Measurements from ENCODE around the gene HEXIM2.
A peak's percentile ranks its signal among the peaks of the same experiment; 100 is the strongest.

The HEXIM2 gene

GRCh38 chr17:45128331-45128730 is 33.3 kb upstream of the HEXIM2 start:
- no peak for DNase-seq

- no peak for DNase-seq
Measured at GRCh38 chr17:45128989-45129388, 32.7 kb upstream of the HEXIM2 start.

GRCh38 chr17:45129426-45129939 is 32.2 kb upstream of the HEXIM2 start:
- DNase-seq = no peak

- no peak for DNase-seq
Measured at GRCh38 chr17:45129940-45130680, 31.6 kb upstream of the HEXIM2 start.

GRCh38 chr17:45130681-45131615 is 30.7 kb upstream of the HEXIM2 start:
- DNase-seq = no peak

- DNase-seq = peak; percentile 42
Measured at GRCh38 chr17:45131616-45132319, 29.9 kb upstream of the HEXIM2 start.

GRCh38 chr17:45132320-45132571 is 29.4 kb upstream of the HEXIM2 start, which contains the start of gene PLCD3:
TSS of gene PLCD3 (minus strand) at chr17:45132515. CDS start at chr17:45132410, 105 bp downstream.
- DNase-seq = no peak

GRCh38 chr17:45132572-45133463 is 28.9 kb upstream of the HEXIM2 start:
- peak; percentile 75 for DNase-seq

- DNase-seq = peak; percentile 98
Measured at GRCh38 chr17:45135192-45135977, 26.3 kb upstream of the HEXIM2 start, which contains the start of gene ACBD4. TSS of gene ACBD4 (plus strand) at chr17:45135687. CDS start at chr17:45136145, 458 bp downstream.

GRCh38 chr17:45135978-45136791 is 25.5 kb upstream of the HEXIM2 start:
- no peak for DNase-seq

GRCh38 chr17:45136846-45137560 is 24.7 kb upstream of the HEXIM2 start:
- DNase-seq = no peak

GRCh38 chr17:45137561-45138305 is 23.9 kb upstream of the HEXIM2 start:
- no peak for DNase-seq

GRCh38 chr17:45138911-45139532 is 22.7 kb upstream of the HEXIM2 start:
- no peak for DNase-seq

GRCh38 chr17:45139533-45139920 is 22.1 kb upstream of the HEXIM2 start:
- DNase-seq = no peak

GRCh38 chr17:45143094-45143670 is 18.5 kb upstream of the HEXIM2 start:
- no peak for DNase-seq

GRCh38 chr17:45143767-45144198 is 17.9 kb upstream of the HEXIM2 start:
- no peak for DNase-seq

GRCh38 chr17:45144199-45145034 is 17.3 kb upstream of the HEXIM2 start:
- peak; percentile 23 for DNase-seq

Data from activated CD4-positive, alpha-beta T cell treated with anti-CD3 and anti-CD28 coated beads, Interleukin-10, Interleukin-2, amounts not matched to agents 100 ng/mL and 50 ng/mL, durations not matched to agents 16 hours and 8 hours (primary cell).